Activated T-cell treated with anti-CD3 and anti-CD28 coated beads, Interleukin-2, amount 50 U/mL, for 4 hours (primary cell): ENCODE results near the gene COPZ2. TPM values are rescaled to one million over a fixed set of nuclear protein-coding genes. Genes with fewer than 3 reads are reported as not detected.
"Not testable (repeated sequence)": the region's sequence is repeated elsewhere in the genome, so short reads cannot be mapped to it uniquely, and the experiment has no call there.

ENCODE experiments used
- ATAC-seq, 2 donors: fragments of 200-7000 bp; cut with Tn5 transposase; one replicate each; pipeline ENCODE4 v1.10.0; 2021
- DNase-seq: peaks from one replicate; pipeline ENCODE4 v3.0.0-alpha.2; 2020
- H3K27me3 Mint-ChIP-seq: one replicate; pipeline ENCODE4 v1.8.0; 2021; ENCODE audit warnings: low read depth, mixed read lengths
- H3K36me3 Mint-ChIP-seq: one replicate; pipeline ENCODE4 v1.8.0; 2022; ENCODE audit warnings: mixed read lengths; ENCODE audit not compliant: insufficient read depth
- H3K4me1 Mint-ChIP-seq: one replicate; pipeline ENCODE4 v1.8.0; 2021; ENCODE audit warnings: low read depth, mixed read lengths
- H3K4me3 Mint-ChIP-seq: one replicate; pipeline ENCODE4 v1.8.0; 2021; ENCODE audit warnings: mild to moderate bottlenecking, moderate library complexity, mixed read lengths
- H3K9me3 Mint-ChIP-seq: one replicate; pipeline ENCODE4 v1.8.0; 2021; ENCODE audit warnings: mixed read lengths
- total RNA-seq, 3 donors: library from RNA; stranded (reverse); gene quantifications; one replicate each; pipeline ENCODE4 v1.2.1, GENCODE V29; 2021

Gene COPZ2
- total RNA-seq, 3 donors from 2014 or later, result 2.6 to 3.9 (median 3.2) TPM

DNA sequence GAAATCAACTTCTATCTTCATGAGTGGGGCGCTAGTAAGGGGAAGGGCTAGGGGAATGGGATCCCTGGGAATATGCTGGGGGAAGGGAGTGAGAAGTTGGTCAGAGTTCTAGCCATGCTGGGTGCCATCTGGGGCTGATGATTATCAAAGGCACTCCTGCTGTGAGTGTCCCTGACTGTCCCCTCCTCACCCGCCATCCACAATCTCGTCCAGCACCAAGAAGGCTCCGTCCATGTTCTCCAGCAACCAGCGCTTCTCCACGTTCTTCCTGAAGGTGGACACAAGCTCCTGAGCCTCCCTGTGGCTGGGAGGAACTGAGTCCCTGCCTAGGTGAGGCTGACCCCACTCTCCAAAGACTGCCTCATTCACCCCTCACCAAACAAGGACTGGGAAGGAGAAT lies 5.6 kb downstream of the COPZ2 start:
- H3K27me3 Mint-ChIP-seq, result peaks cover 39% of the 10 kb centered on the region
- no peak for DNase-seq
- no peak overlapping the region for H3K4me3 Mint-ChIP-seq
- ATAC-seq, result no peak
- no peaks in the 10 kb centered on the region for H3K36me3 Mint-ChIP-seq
- H3K4me1 Mint-ChIP-seq, result peaks cover 5% of the 10 kb centered on the region
- no peaks in the 10 kb centered on the region for H3K9me3 Mint-ChIP-seq

DNA sequence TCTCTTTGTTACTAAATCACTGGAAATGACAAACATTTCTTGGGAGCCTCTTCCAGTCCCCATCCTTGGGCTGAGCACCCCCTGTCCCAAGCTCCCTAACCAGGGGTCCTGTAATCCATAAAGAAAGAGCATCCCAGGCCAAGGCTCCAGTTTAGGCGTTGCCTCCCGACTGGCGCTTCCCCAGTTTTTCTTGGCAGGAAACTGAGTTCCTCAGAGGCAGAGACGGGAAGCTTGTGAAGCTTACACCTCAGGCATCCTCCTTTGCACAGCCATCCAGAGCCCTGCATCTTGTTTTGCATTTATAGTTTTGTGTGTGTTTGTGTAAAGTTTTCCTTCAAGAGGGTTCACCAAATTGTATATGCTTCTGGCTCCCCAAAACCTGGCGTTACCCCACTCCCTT lies 7.1 kb downstream of the COPZ2 start:
- H3K36me3 Mint-ChIP-seq, result no peaks in the 10 kb centered on the region
- H3K9me3 Mint-ChIP-seq, result no peaks in the 10 kb centered on the region
- no peak for ATAC-seq
- peaks cover 35% of the 10 kb centered on the region for H3K27me3 Mint-ChIP-seq
- peaks cover 14% of the 10 kb centered on the region for H3K4me1 Mint-ChIP-seq
- DNase-seq, result no peak
- H3K4me3 Mint-ChIP-seq, result no peak overlapping the region

DNA sequence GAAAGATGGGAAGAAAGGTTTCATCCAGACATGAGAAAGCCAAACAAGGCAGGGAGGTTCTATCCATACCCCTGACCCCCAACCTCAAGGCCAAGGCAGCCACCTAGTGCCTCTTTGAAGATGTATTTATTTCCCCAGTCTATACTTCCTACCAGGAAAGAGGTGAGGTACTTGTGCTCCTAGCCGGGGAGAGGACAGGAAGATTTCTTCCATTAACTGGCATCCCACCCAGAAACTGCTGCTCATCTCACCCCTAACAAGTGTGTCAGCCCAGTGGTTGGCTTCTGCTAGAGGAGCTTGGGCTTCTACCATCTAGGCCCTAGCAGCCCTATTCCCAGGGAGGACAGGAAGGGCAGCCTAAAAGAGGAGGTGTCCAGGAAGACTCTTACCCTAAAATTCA lies 8.9 kb downstream of the COPZ2 start:
- Mint-ChIP-seq H3K36me3 (no peaks in the 10 kb centered on the region), H3K4me1 (peaks cover 28% of the 10 kb centered on the region), H3K4me3 (no peak overlapping the region), H3K9me3 (no peaks in the 10 kb centered on the region), H3K27me3 (peaks cover 34% of the 10 kb centered on the region)
- no peak for DNase-seq
- ATAC-seq, result no peak

- ATAC-seq (no peak), DNase-seq (no peak)
- H3K36me3 Mint-ChIP-seq, result no peaks in the 10 kb centered on the region
- no peaks in the 10 kb centered on the region for H3K9me3 Mint-ChIP-seq
- no peak overlapping the region for H3K4me3 Mint-ChIP-seq
- H3K27me3 Mint-ChIP-seq, result peaks cover 30% of the 10 kb centered on the region
- H3K4me1 Mint-ChIP-seq, result peaks cover 33% of the 10 kb centered on the region
Observed at GRCh38 chr17:48027322-48027981, 10.1 kb downstream of the COPZ2 start.

DNA sequence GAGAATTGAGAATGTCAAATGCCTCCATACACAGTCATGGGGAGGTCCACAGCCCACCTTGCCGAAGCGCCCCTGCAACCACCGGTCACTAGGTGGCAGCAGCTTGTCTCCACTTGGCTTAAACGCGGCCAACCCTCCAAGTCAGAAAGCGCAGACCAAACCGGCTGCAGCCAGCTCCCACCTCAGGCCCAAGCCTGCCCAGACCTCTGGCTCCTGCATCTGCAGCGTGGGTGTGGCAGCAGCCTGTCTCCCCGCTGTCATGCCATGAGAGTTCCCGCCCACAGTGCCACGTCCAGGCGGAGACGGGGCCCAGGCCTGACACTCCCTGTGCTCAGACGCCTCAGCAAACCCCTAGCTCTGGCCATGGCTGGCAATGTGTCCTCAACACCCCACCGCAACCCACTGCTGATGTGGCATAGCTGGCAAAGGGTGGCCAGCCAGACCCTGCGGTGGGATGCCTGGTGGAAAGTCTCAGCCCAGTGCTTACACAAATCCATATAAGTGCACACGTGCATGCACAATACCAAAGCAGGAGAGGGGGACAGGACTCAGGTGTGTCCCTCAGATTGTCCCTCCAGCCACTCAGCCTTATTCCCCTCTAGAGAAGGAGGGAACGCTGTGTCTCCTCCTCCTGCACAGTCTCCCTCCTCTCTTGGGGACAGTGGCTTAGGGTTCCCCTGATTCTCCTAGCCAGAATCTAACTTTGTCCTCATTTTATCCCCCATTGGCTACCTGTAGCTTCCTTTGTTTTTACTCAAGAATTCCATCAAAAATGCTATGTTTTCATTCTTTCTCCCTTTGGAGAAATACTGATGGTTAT lies 10.9 kb downstream of the COPZ2 start:
- ATAC-seq (peak in 1 of 2 donors; percentile 16), DNase-seq (peak; percentile 65)
- H3K9me3 Mint-ChIP-seq, result no peaks in the 10 kb centered on the region
- no peaks in the 10 kb centered on the region for H3K36me3 Mint-ChIP-seq
- H3K4me3 Mint-ChIP-seq, result peak overlapping the region; percentile 35
- peaks cover 33% of the 10 kb centered on the region for H3K4me1 Mint-ChIP-seq
- H3K27me3 Mint-ChIP-seq, result peaks cover 31% of the 10 kb centered on the region

DNA sequence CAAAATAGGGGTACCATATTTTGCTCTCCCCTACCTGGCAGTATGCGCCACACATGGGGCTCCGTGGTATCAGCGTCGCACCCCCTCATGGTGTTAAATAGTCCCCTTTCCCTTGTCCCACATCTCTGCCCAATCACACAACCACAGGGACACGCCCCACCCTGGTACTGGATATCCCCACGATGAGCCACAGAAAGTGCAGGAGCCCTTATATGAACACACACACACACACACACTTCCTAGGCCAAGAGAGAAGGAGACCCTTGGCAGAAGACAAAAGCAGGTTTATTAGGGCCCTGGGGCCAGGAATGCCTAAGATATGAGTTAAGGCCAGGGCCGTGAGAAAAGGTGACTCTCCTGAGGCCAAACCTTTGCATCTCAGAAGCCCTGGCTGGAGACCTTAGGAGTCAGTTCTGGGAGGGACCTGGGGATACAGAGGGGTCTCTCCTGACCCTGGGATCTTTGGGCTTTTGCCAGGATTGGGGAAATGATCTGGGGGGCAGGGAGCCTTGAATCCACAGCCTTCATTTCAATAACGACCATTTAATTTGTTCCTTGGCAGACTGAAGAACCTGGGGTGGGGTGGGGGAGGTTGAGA lies 11.6 kb downstream of the COPZ2 start:
- DNase-seq (no peak), ATAC-seq (no peak)
- Mint-ChIP-seq H3K36me3 (no peaks in the 10 kb centered on the region), H3K4me3 (peak overlapping the region; percentile 35), H3K9me3 (no peaks in the 10 kb centered on the region), H3K27me3 (peaks cover 27% of the 10 kb centered on the region), H3K4me1 (peaks cover 33% of the 10 kb centered on the region)

DNA sequence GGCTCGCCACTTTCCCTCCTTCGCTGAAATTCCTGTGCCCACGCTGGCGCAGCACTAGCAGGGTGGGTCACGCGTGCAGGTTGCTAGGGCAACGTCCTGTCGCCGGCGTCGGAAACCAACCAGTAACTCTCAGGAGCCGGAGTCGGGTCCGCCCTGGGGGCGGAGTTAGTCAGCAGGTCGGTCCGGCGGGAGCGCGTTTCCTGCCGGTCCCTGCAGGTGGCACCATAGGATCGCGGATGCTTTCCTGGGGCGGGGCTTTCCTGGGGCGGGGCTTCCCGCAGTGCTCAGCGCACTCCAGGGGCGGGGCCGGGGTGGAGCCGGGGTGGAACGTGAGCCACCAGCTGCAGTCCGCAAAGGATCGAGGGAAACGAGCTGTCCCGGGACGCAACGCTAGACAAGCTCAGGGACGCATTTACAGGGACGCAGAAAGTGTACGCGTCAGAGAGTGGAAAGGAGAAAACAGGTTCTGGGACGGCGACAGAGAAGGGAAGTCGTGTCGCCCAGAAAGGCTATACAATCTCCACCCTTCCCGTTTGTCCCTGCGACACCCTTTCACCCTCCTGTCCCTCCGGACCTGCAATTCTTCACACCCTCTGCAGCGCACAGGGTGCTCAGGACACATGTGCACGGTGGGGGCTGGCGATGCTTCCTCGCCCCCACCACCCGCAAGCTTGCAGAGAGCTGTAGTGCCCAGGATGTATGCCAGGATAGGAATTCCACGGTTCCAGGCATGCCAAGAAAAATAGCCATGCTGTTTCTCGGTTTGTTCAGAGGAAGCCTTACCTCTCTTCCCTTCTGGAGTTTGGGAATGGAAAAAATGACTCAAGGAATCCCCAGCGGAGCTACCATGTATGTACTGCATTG lies 12.3 kb downstream of the COPZ2 start:
- DNase-seq (peak; percentile 98), ATAC-seq (peak; percentile 89 to 92)
- Mint-ChIP-seq H3K27me3 (peaks cover 24% of the 10 kb centered on the region), H3K4me3 (peak overlapping the region; percentile 83), H3K9me3 (no peaks in the 10 kb centered on the region), H3K36me3 (no peaks in the 10 kb centered on the region), H3K4me1 (peaks cover 33% of the 10 kb centered on the region)

DNA sequence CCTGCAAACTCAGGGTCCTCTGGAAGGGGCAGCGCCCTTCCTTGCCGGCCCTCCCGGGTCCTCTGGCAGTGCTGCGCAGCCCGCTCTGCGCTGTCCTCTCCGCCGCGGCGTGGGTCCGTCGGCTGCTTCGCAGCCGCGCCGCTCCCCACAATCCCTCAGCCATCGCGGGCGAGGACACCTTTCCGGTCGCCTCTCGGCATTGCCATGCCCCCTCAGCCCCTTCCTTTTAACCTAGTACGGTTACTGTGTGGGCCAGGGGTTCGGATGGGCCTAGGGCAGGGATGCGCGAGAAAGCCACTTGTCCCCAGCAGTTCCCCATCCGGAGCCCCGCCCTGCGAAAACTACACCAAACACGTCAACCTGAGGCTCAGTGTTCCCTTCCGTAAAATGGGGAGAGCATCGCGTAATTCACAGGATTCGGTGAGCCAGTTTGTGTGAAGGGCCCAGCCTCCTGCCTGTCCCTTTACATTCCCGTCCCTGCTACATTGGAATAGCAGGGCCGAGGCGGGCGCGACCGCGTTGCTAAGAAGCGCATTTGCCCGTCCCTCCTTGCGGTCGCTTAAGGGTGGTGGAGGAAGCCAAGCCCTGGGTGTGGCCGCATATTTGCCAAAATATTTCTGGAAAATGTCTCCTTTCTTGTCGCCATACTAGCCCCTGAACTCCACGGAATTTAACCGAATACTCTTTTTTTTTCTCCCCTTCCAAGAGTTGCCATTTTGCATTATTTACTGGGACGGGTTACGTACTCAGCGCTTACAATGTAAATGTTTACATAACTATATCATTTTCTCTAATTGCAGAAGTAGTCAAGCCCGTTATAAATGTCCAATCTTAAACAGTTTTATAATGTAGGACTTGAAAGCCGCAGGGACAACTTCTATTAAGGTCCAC lies 13.2 kb downstream of the COPZ2 start:
- peak; percentile 1 to 5 for ATAC-seq
- Mint-ChIP-seq H3K4me1 (peaks cover 33% of the 10 kb centered on the region), H3K27me3 (peaks cover 26% of the 10 kb centered on the region), H3K4me3 (peak overlapping the region; percentile 83), H3K36me3 (no peaks in the 10 kb centered on the region), H3K9me3 (no peaks in the 10 kb centered on the region)
- DNase-seq, result peak; percentile 12

GRCh38 chr17:48023400-48024148 lies 14.0 kb downstream of the COPZ2 start:
- peaks cover 33% of the 10 kb centered on the region for H3K4me1 Mint-ChIP-seq
- H3K9me3 Mint-ChIP-seq, result no peaks in the 10 kb centered on the region
- H3K4me3 Mint-ChIP-seq, result peak overlapping the region; percentile 70
- DNase-seq, result peak; percentile 17
- peaks cover 24% of the 10 kb centered on the region for H3K27me3 Mint-ChIP-seq
- ATAC-seq, result peak; percentile 13 to 21
- H3K36me3 Mint-ChIP-seq, result no peaks in the 10 kb centered on the region

DNA sequence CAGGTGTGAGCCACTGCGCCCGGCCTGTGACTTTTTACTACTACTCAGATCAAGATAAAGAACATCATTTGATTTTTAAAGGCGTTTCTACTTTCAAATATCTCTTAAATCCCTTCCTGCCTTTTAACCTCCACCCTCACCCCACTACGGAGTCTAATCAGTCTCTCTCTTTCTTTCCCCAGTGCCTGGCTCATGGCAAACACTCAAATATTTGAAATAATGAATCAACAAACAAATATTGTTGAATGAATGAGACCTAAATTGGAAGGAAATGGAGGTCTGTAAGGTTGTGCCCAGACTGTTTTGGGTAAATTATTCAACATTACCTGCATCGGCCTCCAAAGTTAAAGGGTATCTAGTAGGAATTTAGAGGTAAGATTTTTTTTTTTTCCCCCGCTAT lies 14.7 kb downstream of the COPZ2 start:
- H3K4me1 Mint-ChIP-seq, result peaks cover 33% of the 10 kb centered on the region
- H3K36me3 Mint-ChIP-seq, result no peaks in the 10 kb centered on the region
- ATAC-seq (no peak), DNase-seq (no peak)
- H3K9me3 Mint-ChIP-seq, result no peaks in the 10 kb centered on the region
- H3K27me3 Mint-ChIP-seq, result peaks cover 24% of the 10 kb centered on the region
- peak overlapping the region; percentile 24 for H3K4me3 Mint-ChIP-seq

- ATAC-seq, result no peak
- no peaks in the 10 kb centered on the region for H3K36me3 Mint-ChIP-seq
- DNase-seq, result no peak
- no peak overlapping the region for H3K4me3 Mint-ChIP-seq
- peaks cover 36% of the 10 kb centered on the region for H3K4me1 Mint-ChIP-seq
- no peaks in the 10 kb centered on the region for H3K9me3 Mint-ChIP-seq
- H3K27me3 Mint-ChIP-seq, result peaks cover 24% of the 10 kb centered on the region
Observed at GRCh38 chr17:48021934-48022333, 15.7 kb downstream of the COPZ2 start.

DNA sequence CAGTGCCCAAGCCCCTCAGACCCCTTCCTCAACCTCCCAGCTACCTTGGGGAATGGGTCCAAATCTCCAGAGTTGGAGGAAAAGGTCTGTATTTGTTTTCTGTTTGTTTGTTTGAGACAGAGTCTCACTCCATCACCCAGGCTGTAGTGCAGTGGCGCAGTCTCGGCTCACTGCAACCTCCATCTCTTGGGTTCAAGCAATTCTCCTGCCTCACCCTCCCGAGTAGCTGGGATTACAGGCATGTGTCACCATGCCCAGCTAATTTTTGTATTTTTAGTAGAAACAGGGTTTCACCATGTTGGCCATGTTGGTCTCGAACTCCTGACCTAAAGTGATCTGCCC lies 19.8 kb downstream of the COPZ2 start:
- not testable (repeated sequence) for H3K4me3 Mint-ChIP-seq, H3K36me3 Mint-ChIP-seq, H3K9me3 Mint-ChIP-seq, DNase-seq, H3K4me1 Mint-ChIP-seq, ATAC-seq
- H3K27me3 Mint-ChIP-seq, result peaks cover 23% of the 10 kb centered on the region

DNA sequence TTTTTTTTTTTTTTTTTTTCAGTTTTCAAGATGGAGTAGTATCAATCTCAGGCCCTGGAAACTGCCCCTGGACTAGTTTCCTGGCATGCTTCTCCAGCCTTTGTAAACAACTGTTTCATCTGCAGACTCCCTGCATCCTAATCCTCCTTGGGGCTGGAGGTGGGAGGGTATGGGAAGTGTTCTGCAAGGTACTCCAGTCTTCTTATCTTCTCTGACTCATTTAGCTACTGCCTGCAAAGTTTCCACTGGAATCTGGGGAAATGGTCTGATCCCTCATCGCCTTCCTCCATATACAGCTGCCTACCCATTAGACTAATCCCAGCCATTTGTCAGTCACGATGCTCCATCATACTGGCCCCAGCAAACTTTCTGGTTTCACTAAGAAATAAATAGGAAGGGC lies 21.5 kb downstream of the COPZ2 start:
- no peaks in the 10 kb centered on the region for H3K36me3 Mint-ChIP-seq
- H3K4me1 Mint-ChIP-seq, result peaks cover 17% of the 10 kb centered on the region
- peaks cover 32% of the 10 kb centered on the region for H3K27me3 Mint-ChIP-seq
- ATAC-seq (no peak), DNase-seq (no peak)
- no peak overlapping the region for H3K4me3 Mint-ChIP-seq
- H3K9me3 Mint-ChIP-seq, result no peaks in the 10 kb centered on the region
